ENCODE measurements around the gene ARID1B.
A peak's percentile ranks its signal among the peaks of the same experiment; 100 is the strongest.

ARID1B gene

DNA sequence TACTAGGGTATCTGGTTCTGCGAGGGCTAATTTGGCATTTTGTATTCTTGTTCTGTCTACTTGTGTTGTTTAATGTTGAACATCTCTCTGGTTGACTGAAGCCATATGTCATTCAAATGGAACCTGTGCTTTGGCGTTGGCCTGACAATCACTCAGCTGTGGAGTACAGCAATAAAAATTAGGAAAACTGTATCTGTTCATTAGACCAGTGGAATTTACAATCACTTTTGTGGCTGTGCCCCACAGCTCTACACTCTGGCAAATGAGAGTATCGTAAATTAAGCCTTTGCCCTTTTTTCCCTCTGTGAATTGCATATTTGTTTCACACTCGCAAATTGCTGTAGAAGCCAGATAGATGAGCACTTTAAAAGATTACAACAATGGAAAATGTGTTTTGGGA, 102.0 kb downstream of the ARID1B start:
- no peak for DNase-seq
- no peak for ATAC-seq

GRCh38 chr6:156879591-156879990, 102.4 kb downstream of the ARID1B start:
- ATAC-seq: no peak
- DNase-seq: no peak

DNA sequence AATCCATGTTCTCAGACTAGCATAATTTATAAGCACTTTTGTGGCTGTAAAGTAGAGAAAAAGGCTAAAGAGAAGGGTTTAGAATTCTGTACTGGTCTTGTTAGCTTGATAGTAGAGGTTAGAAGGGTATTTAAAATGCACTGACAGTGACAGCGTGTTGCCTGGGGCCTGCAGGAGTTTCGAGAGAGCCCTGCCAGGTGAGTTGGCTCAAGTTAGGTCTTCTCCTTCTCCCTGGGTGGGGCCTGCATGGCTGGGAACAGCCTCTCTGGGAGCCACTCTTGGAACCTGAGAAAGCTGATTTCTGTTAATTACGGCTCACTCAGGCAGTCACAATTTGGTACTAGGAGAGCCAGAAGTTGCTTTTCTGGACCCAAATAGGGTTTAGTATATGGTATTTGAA, 103.7 kb downstream of the ARID1B start:
- no peak for DNase-seq

GRCh38 chr6:156881687-156882629, 104.8 kb downstream of the ARID1B start:
- no peak for ATAC-seq
- DNase-seq: no peak

More for the DNA sequence above, 103.7 kb downstream of the ARID1B start:
- ATAC-seq: no peak

GRCh38 chr6:156883497-156884252, 106.5 kb downstream of the ARID1B start:
- ATAC-seq (peak; percentile 70), DNase-seq (peak; percentile 40)

GRCh38 chr6:156884306-156884705, 107.1 kb downstream of the ARID1B start:
- ATAC-seq (no peak), DNase-seq (no peak)

DNA sequence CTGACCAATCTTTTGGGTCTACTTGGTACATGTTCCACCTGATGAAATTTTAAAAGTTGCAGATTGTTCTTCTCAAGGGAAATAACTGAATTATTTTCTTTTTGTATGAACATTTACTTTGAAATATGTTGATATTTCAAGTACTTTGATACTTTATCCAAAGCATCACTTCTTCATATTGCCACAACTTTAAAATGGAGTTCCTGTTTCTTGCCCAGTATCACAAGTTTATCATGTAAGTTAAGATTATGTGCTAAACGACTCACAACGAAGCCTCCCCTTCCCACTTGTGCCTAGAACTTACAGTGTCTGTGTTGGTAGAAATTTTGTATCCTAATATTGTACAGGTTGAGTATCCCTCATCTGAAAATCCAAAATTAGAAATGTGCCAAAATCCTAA, 108.4 kb downstream of the ARID1B start:
- DNase-seq (no peak), ATAC-seq (no peak)

DNA sequence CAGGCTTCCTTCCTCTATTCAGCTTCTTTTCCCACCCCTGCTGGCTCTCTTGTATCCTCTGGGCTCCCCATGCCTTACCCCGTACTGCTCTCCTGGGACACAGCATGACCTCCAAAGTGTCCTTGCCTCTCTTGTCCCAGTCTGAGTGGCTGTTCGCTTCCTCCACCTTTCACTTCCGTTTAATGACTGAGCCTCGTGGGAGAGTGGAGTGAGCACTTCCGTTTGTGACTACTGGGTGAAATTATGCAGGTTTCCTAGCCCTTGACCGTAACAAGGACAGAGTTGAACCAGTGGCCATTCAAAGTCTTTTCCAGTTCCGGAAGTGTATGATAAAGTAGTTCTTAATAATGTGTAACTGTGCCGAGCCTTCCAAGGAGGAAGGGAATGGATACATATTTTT, 109.2 kb downstream of the ARID1B start:
- no peak for DNase-seq

DNA sequence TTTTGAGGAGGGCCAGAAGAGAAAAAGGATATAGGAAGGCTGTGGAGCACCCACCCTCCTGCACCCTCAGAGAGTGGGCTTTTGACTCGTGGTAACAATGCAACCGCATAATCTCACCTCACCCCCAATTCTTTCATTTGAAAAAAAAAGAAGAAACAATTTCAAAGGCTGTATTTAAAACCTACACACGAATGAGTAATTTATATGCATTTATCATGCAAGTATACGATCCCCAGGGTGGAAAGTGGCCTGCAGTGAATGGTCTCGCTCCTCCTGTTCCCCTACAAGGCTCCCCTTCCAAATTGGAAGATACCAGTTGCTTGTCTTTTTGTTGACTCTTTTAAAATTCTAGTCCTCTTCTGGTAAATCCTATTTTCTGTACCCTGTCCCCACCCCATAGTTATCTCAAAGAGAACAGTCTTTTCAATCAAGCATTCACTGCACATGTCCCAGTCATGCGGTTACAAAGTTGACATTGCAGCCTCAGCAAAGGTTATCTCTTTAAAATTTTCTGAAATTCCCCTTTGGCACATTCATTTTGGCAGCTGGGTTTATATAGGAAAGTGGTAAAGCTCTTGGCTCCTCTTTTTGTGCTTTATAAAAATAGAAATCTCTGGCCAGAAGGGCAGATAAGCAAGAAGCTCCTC, 110.6 kb downstream of the ARID1B start:
- peak; percentile 51 for ATAC-seq

More for the DNA sequence above, 109.2 kb downstream of the ARID1B start:
- ATAC-seq: no peak

DNA sequence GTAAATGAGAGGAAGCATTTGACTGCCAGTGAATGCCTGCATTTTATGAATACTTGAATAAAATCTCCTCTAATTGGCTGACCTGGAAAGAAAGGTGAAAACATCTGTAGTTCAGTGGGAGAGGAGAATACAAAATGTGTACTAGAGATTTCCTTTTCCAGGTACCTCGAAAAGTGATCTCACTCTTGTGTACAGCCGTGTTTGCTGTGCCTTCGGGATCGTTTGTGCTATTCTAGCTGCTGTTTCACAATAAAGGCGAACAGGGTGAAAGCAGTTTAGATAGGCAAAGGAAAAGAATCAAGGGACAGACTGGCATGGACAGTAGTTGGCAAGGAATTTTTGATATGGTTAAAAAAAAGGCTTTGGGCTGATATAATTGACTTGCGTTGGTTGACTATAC, 112.3 kb downstream of the ARID1B start:
- DNase-seq: no peak
- no peak for ATAC-seq

More for the DNA sequence above, 110.6 kb downstream of the ARID1B start:
- DNase-seq: no peak

- DNase-seq (no peak), ATAC-seq (no peak)
Observed at GRCh38 chr6:156889986-156890385, 112.8 kb downstream of the ARID1B start.

DNA sequence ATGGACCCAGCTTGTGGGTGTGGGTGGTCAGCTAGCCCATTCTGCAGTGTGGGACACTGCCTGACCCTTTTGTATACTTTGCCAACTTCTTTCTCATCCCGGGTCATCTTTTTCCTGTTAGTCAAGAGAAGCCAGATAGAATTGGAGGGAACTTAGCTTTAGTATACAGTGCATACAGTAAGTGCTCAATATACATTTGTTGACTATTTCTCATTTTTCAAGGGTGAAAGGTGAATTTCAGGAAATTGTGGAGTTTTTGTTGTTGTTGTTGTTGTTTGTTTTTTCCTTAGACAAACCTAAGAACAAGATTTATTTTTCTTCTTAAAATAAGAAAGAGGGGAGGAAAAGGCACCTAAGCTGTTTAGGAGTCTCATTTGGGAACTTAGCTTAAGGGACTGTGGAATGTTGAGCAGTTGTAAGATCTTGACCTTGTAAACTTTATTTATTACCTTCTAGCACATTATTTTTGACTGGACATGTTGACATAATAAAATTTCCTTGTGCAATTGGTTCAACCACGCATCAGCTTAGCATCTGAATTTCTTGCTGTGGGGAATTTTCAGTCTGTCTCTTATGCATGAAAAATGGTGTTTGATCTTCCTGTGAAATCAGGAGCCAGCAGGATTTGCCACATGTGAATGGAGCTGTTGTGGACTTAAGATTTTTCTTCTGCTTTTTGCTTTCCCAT, 113.6 kb downstream of the ARID1B start:
- no peak for ATAC-seq
- DNase-seq: no peak

DNA sequence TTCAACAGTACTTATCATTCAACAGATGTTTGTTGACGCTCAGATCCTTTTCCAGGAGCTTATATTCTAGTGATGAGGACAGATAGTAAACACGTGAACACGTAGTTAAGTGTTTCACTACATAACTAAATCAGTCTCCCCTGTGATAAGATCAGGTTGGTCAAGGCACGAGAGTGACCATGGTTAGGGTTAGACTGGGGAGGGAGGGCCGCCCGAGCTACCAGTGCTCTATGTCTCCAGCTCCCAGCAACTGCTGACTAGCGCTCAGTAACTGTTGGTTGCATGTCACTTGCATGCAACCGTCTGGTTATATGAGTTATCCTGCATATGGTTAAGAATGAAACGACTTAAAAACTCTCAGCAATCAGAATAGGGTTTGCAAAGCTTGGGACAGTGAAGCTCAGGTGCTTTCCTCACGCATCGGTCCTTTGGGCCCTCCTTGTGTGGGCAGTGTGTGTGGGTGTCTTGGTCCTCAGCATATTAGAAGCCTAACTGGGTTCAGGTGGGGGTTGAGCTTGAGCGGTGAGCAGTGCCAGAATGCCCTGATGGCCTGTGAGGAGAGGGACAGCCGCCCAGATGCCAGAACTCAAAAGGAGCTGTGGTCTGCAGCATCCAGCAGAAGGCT, 120.8 kb downstream of the ARID1B start:
- DNase-seq: no peak
- no peak for ATAC-seq

DNA sequence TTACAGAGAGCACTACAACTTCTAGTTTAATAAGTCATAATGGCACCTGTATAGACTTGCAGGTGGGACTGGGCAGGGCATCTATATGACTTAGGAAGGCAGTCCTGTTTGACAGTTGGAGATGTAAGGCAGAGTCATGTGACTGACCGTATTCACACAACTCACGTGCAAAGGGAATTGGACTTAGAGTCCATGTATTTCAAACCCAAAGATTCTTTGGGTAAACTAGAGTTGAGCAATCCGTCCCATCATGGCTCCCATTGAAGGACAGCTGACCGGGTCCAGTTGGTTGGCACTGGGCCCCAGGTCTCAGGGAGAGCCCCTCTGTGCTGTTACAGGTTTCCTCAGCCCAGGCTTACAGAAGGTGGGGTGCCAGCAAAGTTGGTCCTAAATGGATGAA, 121.9 kb downstream of the ARID1B start:
- no peak for DNase-seq
- no peak for ATAC-seq

- no peak for DNase-seq
- ATAC-seq: no peak
Observed at GRCh38 chr6:156899532-156900135, 122.5 kb downstream of the ARID1B start.

GRCh38 chr6:156900292-156900691, 123.1 kb downstream of the ARID1B start:
- ATAC-seq (no peak), DNase-seq (no peak)

- no peak for ATAC-seq
- no peak for DNase-seq
Observed at GRCh38 chr6:156901309-156902019, 124.3 kb downstream of the ARID1B start.

DNA sequence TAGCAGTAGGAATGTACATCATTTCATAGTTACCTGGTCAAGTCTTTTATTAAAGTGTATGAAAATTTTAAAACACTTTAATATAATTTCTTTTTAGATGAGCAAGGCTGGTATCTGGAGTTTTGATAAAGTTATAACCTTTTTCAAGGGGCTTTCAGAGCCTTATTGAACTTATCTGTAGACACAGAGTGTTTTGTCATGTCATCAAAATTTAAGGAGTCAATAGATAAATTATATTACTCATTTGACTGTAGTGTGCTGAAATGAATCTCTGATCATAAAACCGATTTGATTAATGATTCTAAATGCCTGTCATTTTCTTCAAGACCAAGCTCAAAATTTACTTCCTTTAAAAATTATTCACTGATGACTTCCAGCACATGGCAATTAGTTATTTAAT, 125.6 kb downstream of the ARID1B start:
- no peak for ATAC-seq
- DNase-seq: no peak

DNA sequence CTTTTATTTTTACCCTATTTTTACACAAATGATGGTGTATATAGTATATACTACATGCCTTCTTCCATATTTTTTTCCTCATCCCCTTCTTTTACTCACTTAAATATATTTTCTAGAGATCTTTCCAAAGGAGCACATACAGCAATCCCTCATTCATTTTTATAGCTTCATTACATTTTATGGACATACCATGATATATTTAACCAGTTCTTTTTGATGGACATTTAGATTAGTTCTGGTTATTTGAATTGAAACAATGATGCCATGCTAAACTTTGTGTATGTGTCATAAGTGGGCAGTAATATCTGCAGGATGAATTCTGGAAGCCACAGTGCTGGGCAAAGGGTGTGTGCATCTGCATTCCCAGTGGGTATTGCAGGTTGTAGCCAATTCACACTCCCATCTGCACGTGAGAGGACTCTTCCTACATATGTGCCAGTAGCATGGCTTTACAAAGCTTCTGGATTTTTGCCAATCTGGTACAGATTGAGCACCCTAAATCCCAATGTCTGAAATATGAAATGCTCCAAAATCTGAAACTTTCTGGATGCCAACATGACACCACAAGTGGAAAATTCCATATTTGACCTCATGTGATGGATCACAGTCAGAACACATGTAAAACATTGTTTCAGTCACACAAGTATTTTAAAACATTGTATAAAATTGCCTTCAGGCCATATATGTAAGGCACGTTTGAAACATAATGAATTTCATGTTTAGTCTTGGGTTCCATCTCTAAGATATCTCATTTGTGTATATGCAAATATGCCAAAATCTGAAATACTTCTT, 127.2 kb downstream of the ARID1B start:
- ATAC-seq: no peak
- DNase-seq: no peak

GRCh38 chr6:156905801-156906200, 128.6 kb downstream of the ARID1B start:
- no peak for ATAC-seq
- no peak for DNase-seq
